NCI-H510A treated with DMSO at 0.1 percent for 48 hours (cell line): ENCODE data around the gene TXNDC5.

Experiments
- DNase-seq: peaks from one replicate; lab custom pipeline; 2025; lab: John Stamatoyannopoulos, UW

Gene TXNDC5

DNA sequence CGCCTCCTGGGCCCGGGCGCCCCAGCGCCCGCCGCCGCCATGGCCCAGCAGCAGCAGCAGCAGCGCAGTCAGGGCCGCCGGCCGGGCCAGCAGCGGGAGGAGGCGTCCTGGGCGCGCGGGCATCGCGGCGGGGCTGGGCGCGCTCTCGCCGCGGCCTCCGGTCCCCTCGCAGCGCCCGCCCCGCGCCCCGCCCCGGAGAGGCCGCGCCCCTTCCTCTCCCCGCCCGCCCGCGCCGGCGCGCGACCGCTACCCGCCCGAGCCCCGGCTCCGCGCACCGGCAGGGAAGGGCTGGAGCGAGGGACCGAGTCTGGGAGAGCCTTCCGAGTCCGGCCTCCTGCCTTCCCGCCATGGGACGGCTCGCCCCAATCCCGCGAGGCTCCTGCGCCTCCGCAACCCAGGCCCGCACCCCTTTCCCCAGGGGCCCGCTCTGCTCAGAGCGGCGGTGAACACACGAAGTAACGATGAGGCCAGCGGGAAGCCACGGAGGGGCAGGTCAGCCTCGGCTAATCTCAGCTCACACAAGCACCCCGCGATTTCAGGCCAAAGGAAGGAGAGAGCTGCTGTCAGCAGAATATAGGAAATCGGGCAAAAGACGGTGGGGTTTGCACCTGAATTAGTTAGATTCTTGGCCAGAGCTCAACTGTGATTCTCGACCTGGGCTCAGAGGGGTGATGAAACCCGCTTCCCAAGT, at the start of gene TXNDC5:
Gene TXNDC5, minus strand, starts transcription at position 135 of the 691 bp plus-strand sequence. Its CDS starts 12 bp downstream, at position 123.
- peak; percentile 20 for DNase-seq

DNA sequence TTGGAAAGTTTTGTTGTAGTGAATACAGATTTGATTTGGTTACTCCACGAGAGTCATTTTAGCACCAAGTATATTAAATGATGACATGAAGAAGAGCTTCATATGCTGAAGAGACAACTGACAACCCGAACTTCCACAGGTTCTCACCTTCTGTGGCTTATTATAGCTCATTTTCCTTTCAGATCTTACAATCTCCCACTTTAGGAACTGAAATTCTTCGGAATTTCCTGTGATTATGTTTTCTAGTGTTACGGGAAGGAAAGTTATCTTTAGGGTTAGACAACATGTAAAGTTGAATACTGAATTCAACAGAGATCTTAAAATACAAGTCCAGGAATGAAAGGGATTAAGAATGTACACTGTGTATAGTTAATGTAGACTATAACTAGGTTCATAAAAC, 49.6 kb upstream of the TXNDC5 start:
- DNase-seq, result no peak

GRCh38 chr6:7959453-7959852, 48.9 kb upstream of the TXNDC5 start:
- peak; percentile 2 for DNase-seq

DNA sequence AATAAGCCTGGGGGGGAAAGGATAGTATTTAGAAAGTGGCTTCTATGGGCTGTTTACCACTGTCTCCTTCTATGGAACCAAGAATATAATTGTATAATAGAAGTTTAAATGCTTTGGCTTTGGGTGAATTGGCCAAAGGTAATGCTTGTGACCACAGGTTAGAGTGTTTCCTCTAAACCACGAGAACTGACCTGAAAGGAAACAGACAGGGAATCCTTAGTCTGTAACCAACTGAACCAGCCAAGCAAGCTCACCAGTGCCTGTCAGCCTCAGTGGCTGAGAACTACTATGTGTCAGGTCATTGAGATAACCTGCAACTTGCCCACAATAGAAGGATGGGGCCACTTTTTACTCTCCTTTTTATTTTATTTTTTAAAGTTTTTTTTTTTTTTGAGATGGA, 47.9 kb upstream of the TXNDC5 start:
- no peak for DNase-seq

- no peak for DNase-seq
These were observed 45.7 kb upstream of the TXNDC5 start for GRCh38 chr6:7956257-7956656.

- no peak for DNase-seq
These were observed 44.1 kb upstream of the TXNDC5 start for GRCh38 chr6:7954477-7955200.

DNA sequence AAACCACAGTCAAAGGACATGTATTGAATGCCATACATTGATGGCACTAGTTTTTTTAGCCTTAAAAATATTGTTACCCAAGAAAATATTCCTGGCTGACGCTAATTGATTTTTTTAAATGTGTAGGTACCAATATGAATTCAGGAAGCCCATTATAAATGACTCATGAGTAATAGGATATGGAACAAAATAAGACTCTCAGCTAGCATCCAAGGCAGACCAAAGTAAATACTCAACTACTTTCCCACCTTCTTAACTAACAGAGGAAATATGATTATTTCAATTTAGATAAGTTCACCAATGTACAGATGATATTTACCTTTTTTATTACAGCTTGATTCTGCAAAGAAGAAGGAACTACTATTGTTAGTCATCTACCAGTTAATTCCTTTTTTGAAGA, 43.2 kb upstream of the TXNDC5 start:
- no peak for DNase-seq

DNA sequence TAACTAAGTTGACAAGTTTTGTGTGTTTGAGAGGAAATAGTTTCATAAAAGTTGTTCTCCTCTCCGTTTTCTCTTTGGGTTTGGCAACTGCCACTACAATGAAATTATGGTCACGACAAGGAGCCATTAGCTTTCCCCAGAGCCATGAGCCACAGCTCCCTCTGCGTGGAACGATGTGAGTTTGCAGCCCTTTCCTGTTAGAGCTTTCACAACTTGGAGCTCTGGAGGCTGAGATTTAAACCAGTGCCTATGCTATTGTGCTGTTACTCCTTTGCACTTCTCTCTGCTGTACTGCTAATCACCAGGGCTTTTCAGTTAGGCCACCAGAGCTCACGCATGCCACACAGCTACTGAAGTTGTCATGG, 29.3 kb upstream of the TXNDC5 start:
- no peak for DNase-seq

DNA sequence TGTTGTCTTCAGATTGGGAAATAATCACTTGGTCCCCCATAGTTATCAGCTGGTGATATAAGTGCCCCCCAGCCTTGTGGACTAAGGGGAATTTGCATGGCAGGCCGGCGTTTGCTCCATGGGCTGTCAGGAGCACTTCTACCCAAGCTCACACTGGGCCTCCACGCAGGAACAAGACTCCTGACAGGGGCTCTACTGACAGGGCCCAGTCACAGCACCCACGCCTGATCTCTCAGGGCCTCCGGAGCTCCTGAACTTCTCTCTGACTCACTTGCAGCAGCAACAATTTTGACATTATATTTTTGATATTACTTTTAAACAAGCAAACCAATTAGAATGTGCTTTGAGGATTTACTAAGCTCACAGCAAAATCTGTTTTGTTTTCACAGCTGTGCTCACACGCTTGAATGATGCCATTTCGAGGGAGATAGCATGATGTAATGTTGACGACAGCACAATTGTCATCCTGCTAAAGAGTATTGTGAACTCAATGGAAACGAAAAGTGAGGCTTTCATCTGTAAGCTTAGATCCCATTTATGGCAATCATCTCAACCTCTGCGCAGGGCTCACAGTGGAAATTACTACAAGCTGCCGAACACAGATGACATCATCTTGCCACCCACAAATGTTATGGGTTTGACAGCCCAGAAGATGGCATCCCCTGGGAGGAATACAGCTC, 28.7 kb upstream of the TXNDC5 start:
- DNase-seq, result no peak

- no peak for DNase-seq
These were observed 28.1 kb upstream of the TXNDC5 start for GRCh38 chr6:7938562-7939183.

DNA sequence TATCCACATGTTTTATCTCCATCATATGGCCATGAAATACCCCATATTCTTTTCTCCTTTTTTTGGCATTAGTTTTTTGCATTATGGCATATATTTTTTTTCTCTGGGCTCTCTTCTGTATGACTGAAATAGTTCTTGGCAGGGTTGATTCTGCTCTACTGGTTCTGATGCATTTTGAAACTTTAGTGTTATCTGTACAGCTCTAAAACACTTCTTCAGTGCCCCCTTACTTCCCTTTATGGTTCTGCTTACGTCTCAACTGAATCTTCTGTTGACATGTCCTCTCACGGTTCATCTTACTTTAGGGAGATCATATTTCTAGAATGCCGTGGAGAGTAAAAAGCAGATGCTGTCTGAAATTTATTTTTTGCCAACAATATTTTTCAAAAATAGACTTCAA, 23.2 kb upstream of the TXNDC5 start:
- DNase-seq, result no peak

- no peak for DNase-seq
These were observed 22.0 kb upstream of the TXNDC5 start for GRCh38 chr6:7932625-7933024.

DNA sequence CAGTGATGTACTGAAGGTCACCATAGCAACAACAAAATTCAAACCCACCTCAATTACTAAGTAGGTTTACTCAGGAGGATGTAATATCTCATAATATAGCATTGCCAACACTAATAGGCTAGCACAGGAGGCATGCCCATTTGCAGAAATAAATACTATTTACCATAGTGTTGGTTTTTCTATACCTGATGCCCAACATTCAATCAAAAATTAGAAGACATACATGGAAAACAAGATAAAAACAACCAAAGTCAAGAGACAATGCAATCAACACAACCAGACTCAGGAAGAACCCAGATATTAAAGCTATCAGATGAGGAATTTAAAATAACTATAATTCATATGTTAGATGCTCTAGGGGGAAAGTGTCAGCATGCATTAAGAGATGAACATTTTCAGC, 14.3 kb upstream of the TXNDC5 start:
- DNase-seq, result no peak

- no peak for DNase-seq
These were observed 12.0 kb upstream of the TXNDC5 start for GRCh38 chr6:7922596-7922995.

GRCh38 chr6:7921632-7922092, 11.1 kb upstream of the TXNDC5 start:
- no peak for DNase-seq

GRCh38 chr6:7921046-7921445, 10.5 kb upstream of the TXNDC5 start:
- DNase-seq, result no peak

DNA sequence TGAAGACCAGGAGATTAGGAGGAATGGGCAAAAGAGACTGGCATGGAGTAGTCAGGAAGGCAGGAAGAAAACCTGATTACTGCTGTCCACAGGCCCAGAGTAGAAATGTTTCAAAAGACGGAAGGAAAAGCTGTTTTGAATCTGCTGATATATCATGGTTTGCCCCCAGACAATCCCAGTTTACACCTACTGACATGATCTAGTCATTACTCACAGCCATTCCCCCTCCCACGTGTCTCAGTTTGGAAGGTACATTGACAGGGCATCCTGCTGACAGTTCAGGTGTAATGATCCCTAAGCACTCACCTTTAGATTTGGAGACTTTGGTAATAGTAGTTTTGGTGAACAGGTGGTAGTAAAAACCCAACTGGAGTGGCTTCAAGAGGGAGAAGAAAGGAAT, 9.8 kb upstream of the TXNDC5 start:
- no peak for DNase-seq

DNA sequence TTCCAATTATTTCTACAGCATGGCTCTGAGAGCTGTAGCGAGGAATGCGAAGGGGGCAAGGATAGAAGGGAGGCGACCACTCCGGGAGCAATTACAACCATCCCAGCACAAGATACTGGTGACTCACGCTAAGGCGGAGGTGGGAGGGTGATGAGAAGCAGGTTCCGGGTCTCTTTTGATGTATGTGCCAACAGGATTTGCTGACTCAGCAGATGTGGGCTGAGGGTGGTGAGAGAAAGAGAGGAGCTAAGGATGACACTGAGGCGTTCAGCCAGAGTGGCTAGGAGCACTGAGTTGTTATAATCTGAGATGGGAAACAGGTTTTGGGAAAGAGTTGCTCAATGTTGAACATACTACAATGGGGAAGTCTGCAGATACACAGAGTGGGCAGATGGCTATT, 9.3 kb upstream of the TXNDC5 start:
- no peak for DNase-seq

- no peak for DNase-seq
These were observed 7.8 kb upstream of the TXNDC5 start for GRCh38 chr6:7918403-7918802.

- DNase-seq, result no peak
These were observed 7.1 kb upstream of the TXNDC5 start for GRCh38 chr6:7917729-7918128.

GRCh38 chr6:7916959-7917358, 6.4 kb upstream of the TXNDC5 start:
- DNase-seq, result no peak

- DNase-seq, result no peak
These were observed 4.6 kb upstream of the TXNDC5 start for GRCh38 chr6:7914991-7915789.
